Measurements from ENCODE around the gene SPON2. TPM values are rescaled to one million over a fixed set of nuclear protein-coding genes. Genes with fewer than 3 reads are reported as not detected.
"Not testable (repeated sequence)": the region's sequence is repeated elsewhere in the genome, so short reads cannot be mapped to it uniquely, and the experiment has no call there.

The SPON2 gene
- total RNA-seq, 1 donor from 2014 or later: 141 TPM

- no peak for DNase-seq (ENCODE audit: low read depth)
Observed at GRCh38 chr4:1152290-1152689, 20.1 kb downstream of the SPON2 start.

DNA sequence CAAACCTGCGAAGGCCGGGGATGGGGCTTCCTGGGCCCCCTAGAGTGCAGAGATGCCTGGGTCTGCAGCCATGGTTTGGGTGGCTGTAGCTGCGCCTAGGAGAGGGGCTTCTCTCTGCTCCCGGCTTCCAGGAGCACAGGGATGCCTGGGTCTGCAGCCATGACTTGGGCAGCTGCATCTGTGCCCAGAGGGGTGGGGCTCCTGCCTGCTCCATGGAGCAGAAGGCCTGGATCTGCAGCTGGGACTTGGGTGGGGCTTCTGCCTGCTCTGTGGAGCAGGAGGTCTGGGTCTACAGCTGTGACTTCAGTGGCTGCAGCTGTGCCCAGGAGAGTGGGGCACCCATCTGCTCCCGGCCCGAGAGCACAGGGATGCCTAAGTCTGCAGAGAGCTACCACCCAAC, 20.8 kb downstream of the SPON2 start:
- no peak for DNase-seq (ENCODE audit: low read depth)

DNA sequence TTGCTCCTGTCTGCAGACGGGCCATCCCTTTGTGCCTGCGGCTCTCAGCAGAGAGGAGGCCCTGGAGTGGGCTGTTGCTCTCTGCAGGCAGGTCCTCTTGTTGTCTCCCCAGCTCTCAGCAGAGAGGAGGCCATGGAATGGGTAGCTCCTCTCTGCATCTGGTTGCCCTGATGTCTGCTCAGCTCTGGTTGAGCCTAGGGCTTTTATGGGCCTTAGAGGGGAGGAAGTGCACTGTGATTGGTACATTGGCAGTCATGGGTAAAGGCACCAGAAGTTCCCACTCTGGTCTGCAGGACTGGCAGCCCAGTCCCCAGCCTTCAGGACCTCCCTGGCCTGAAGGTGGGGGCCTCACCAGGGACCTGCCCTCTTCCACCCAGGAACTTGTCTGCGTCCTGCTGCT, 21.5 kb downstream of the SPON2 start:
- DNase-seq (ENCODE audit: low read depth): no peak

GRCh38 chr4:1139860-1140259, 32.5 kb downstream of the SPON2 start:
- no peak for DNase-seq (ENCODE audit: low read depth)

DNA sequence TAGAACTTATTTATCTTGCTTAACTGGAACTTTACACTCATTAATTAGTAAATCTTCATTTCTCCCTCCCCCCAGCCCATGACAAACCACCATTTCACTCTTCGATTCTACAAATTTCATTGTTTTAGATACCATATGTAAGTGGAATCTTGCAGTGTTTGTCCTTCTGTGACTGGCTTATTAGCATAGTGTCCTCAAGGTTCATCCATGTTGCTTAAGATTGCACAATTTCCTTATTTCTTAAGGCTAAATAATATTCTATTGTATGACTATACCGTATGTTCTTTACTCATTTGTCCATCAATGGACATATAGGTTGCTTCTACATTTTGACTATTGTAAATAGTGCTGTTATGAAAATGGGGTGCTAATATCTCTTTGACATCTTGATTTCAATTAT, 34.5 kb downstream of the SPON2 start:
- DNase-seq (ENCODE audit: low read depth): no peak

GRCh38 chr4:1137063-1137776, 35.2 kb downstream of the SPON2 start:
- no peak for DNase-seq (ENCODE audit: low read depth)

DNA sequence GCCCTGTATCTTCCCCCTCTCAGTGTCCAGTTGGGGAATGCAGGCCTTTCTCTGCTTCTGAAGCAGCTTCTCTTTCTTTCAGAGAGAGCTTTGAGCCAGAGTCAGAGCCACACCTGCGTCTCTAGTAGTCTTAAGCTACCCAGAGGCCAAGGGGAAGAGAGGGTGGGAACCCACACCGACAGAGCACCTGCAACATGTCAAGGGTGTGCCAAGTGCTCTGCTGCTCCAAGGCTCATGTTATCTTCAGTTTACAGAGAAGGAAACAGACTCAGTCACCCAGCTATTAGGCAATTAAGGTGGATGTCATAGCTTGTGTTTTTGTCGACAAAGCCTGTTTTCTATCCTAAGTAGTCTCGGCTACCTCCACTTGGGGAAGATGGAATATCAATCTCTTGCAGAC, 36.3 kb downstream of the SPON2 start:
- no peak for DNase-seq (ENCODE audit: low read depth)

DNA sequence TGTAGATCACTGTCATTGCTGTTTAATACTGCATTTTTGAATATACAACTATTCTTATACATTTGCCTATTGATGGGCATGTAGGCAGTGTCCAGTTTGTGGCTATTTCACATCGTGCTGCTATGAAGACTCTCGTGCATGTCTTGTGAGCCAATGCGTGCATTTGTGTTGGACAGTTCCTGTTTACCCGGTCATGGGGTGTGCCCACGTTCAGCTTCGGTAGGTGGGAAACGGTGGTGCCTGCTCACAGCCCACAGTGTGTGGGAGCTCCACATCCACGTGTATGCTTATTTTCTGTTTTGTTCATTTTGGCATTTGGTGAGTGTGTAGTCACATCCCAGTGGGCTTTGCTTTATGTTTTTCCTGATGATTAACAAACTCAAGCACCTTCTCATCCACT, 39.4 kb downstream of the SPON2 start:
- no peak for DNase-seq (ENCODE audit: low read depth)

DNA sequence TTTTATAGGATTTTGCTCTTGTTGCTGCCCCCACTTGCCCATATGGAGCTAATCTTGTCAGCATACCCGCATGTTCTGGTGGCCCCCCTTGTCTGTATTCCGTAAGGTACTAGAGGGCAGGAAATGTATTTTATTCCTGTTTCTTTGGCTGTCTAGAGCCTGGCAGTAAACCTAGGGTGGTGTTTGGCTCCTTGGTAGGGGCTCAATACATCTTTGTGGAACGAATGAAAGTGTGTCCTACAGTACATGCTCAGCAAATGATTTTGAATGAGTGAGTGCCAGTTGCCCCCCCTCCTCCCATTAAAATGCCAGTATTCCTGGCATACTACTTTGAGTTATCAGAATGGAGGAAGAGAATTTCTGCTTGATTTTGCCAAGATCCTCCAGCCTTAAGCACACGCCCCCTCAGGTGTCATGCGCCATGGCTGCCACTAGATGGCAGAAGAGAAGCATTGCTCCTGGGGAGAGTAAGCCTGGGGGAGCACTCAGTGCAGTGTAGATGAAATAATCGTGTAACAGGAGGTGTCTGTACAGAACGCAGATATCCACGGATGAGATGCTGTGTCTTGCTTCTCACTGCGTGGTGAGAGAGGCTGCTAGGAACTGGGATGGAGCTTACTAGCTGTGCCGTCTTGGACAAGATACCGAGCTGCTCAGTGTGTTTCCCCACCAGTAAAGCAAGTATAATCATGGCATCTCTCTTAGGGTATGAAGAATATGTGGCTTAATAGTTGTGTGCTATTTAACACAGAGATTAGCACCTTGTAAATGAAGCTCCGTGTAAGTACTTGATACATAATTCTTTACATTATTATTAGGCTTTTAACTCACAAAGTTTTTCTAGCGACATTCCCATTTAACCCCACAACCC, 41.8 kb downstream of the SPON2 start:
- peak; percentile 61 for DNase-seq (ENCODE audit: low read depth)

- DNase-seq (ENCODE audit: low read depth): no peak
Observed at GRCh38 chr4:1126506-1126905, 45.9 kb downstream of the SPON2 start.

DNA sequence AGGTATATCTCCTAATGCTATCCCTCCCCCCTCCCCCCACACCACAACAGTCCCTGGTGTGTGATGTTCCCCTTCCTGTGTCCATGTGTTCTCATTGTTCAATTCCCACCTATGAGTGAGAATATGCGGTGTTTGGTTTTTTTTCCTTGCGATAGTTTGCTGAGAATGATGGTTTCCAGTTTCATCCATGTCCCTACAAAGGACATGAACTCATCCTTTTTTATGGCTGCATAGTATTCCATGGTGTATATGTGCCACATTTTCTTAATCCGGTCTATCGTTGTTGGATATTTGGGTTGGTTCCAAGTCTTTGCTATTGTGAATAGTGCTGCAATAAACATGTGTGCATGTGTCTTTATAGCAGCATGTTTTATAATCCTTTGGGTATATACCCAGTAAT, 46.9 kb downstream of the SPON2 start:
- not testable (repeated sequence) for DNase-seq (ENCODE audit: low read depth)

DNA sequence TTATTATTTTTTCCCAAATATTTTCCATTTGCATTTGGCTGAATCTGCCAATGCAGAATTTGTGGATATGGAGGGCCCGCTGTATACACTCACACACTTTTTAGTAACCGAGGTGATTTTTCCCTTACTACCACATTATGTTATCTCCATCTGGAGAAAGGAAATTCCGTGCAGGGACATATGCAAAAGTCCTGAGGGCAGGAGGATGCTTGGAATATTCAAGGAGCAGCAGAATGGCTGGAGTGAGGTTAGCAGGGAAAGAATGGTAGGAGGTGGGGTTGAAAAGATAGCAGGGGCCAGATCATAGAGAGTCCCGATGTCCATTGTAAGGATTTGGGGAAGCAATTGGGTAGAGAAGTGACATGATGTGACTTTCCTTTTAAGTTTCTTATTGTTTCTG, 47.6 kb downstream of the SPON2 start:
- DNase-seq (ENCODE audit: low read depth): no peak

DNA sequence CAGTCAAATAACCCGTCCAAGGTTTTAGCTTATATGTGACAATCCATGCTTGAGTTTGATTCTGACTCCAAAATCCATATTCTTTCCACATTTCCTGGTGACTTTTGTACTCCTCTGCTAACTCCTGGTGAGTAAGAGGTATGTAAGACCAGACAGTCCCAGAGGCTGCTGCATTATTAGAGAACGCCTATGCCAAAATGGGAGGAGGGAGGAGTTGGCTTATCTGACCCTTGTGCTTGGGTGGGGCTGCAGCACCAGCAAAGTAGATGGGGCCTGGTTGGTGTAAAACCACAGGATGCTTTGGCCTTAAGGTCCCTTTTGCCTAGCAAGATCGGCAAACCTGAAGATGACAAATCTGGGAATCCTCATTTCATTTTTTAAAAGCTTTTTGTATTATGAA, 49.9 kb downstream of the SPON2 start:
- DNase-seq (ENCODE audit: low read depth): no peak

Other genes with a start within 250 kb of the SPON2 start
- gene GAK, start 240.3 kb downstream of the SPON2 start, total RNA-seq: 77.4 and 78.6 TPM in 2 replicates
- gene TMEM175, start 240.1 kb downstream of the SPON2 start, total RNA-seq: 2.3 and 12.1 TPM in 2 replicates
- 21.8 and 23.8 TPM in 2 replicates for gene DGKQ, start 199.0 kb downstream of the SPON2 start, total RNA-seq
- gene IDUA, start 185.5 kb downstream of the SPON2 start, total RNA-seq: 3.3 and 21.0 TPM in 2 replicates
- gene SLC26A1, start 179.2 kb downstream of the SPON2 start, total RNA-seq: 1.4 and 3.1 TPM in 2 replicates
- gene FGFRL1, start 161.0 kb downstream of the SPON2 start, total RNA-seq: 14.1 and 48.5 TPM in 2 replicates
- 0.52 and 8.8 TPM in 2 replicates for gene RNF212, start 59.0 kb downstream of the SPON2 start, total RNA-seq
- gene CTBP1, start 76.5 kb upstream of the SPON2 start, total RNA-seq: 277 and 362 TPM in 2 replicates
- 90.5 and 139 TPM in 2 replicates for gene MAEA, start 117.3 kb upstream of the SPON2 start, total RNA-seq
- 4.7 and 10.9 TPM in 2 replicates for gene UVSSA, start 174.6 kb upstream of the SPON2 start, total RNA-seq
- not detected in 2 replicates for gene NKX1-1, start 233.9 kb upstream of the SPON2 start, total RNA-seq

All from renal cortical epithelial cell (primary cell).